H9 (cell line): Measurements from ENCODE around the gene SH3GL3. TPM values are rescaled to one million over a fixed set of nuclear protein-coding genes. Genes with fewer than 3 reads are reported as not detected.

Experiments used
- DNase-seq: peaks from one replicate; pipeline ENCODE4 v3.0.0-alpha.2; 2017
- H2AFZ ChIP-seq: one replicate; pipeline ENCODE4 v1.6.1; 2013; ENCODE audit warnings: mild to moderate bottlenecking, low read length, control low read depth, moderate library complexity
- H2AK5ac ChIP-seq: 2 replicates; pipeline ENCODE4 v1.6.1; 2013; ENCODE audit warnings: low read length, control low read depth, mixed read lengths; ENCODE audit not compliant: insufficient read length
- H2BK120ac ChIP-seq: one replicate; pipeline ENCODE4 v1.6.1; 2013; ENCODE audit warnings: low read depth, mild to moderate bottlenecking, low read length, control low read depth, inconsistent platforms; ENCODE audit not compliant: poor library complexity, severe bottlenecking
- H2BK12ac ChIP-seq: 2 replicates; pipeline ENCODE4 v1.6.1; 2013; ENCODE audit warnings: low read length, control low read depth, mixed read lengths, low read depth; ENCODE audit not compliant: insufficient read length
- H2BK15ac ChIP-seq: 2 replicates; pipeline ENCODE4 v1.6.1; 2013; ENCODE audit warnings: low read depth, low read length, control low read depth
- H2BK20ac ChIP-seq: one replicate; pipeline ENCODE4 v1.6.1; 2013; ENCODE audit warnings: low read depth, mild to moderate bottlenecking, low read length, control low read depth, inconsistent platforms; ENCODE audit not compliant: poor library complexity, severe bottlenecking
- H2BK5ac ChIP-seq: 2 replicates; pipeline ENCODE4 v1.6.1; 2013; ENCODE audit warnings: low read length, control low read depth, mixed read lengths; ENCODE audit not compliant: insufficient read length
- H3K14ac ChIP-seq: 2 replicates; pipeline ENCODE4 v1.6.1; 2013; ENCODE audit warnings: low read length, control low read depth; ENCODE audit not compliant: insufficient read depth
- H3K18ac ChIP-seq: 2 replicates; pipeline ENCODE4 v1.6.1; 2013; ENCODE audit warnings: low read depth, mild to moderate bottlenecking, mixed read lengths, low read length, control low read depth; ENCODE audit not compliant: insufficient read length
- H3K23ac ChIP-seq: 2 replicates; pipeline ENCODE4 v1.6.1; 2013; ENCODE audit warnings: low read length, control low read depth, mixed read lengths, low read depth; ENCODE audit not compliant: insufficient read length
- H3K23me2 ChIP-seq: 2 replicates; pipeline ENCODE4 v1.6.1; 2013; ENCODE audit warnings: low read depth, mild to moderate bottlenecking, mixed read lengths, low read length, control low read depth; ENCODE audit not compliant: insufficient read length, poor library complexity, severe bottlenecking
- H3K27ac ChIP-seq: 2 replicates; pipeline ENCODE4 v1.5.1; 2013; ENCODE audit warnings: low read length, control low read depth, mixed read lengths, low read depth; ENCODE audit not compliant: insufficient read length
- H3K27me3 ChIP-seq: 2 replicates; pipeline ENCODE4 v1.6.1; 2013; ENCODE audit warnings: low read length, control low read depth, inconsistent platforms; ENCODE audit not compliant: insufficient read depth
- H3K4ac ChIP-seq: 2 replicates; pipeline ENCODE4 v1.6.1; 2013; ENCODE audit warnings: low read depth, mild to moderate bottlenecking, control low read depth, inconsistent platforms, low read length, moderate library complexity
- H3K4me1 ChIP-seq: 2 replicates; pipeline ENCODE4 v1.6.1; 2013; ENCODE audit warnings: low read length, control low read depth, inconsistent platforms; ENCODE audit not compliant: insufficient read depth
- H3K4me2 ChIP-seq: 2 replicates; pipeline ENCODE4 v1.6.1; 2013; ENCODE audit warnings: low read length, control low read depth, mixed read lengths; ENCODE audit not compliant: insufficient read length, insufficient read depth
- H3K56ac ChIP-seq: 2 replicates; pipeline ENCODE4 v1.6.1; 2013; ENCODE audit warnings: low read depth, mild to moderate bottlenecking, mixed read lengths, low read length, control low read depth; ENCODE audit not compliant: insufficient read length
- H3K79me1 ChIP-seq: 2 replicates; pipeline ENCODE4 v1.6.1; 2013; ENCODE audit warnings: low read depth, mild to moderate bottlenecking, moderate library complexity, low read length, control low read depth, inconsistent platforms; ENCODE audit not compliant: insufficient read depth, poor library complexity, severe bottlenecking
- H3K79me2 ChIP-seq: 2 replicates; pipeline ENCODE4 v1.6.1; 2013; ENCODE audit warnings: low read length, control low read depth, inconsistent platforms; ENCODE audit not compliant: insufficient read depth
- H3K9ac ChIP-seq: 2 replicates; pipeline ENCODE4 v1.6.1; 2013; ENCODE audit warnings: low read length, control low read depth, mixed read lengths; ENCODE audit not compliant: insufficient read length; ENCODE audit errors: extremely low read depth
- H3K9me3 ChIP-seq: one replicate; pipeline ENCODE4 v1.6.1; 2013; ENCODE audit warnings: low read depth, low read length, inconsistent platforms; ENCODE audit not compliant: control insufficient read depth
- H3T11ph ChIP-seq: one replicate; pipeline ENCODE4 v1.6.1; 2013; ENCODE audit warnings: mild to moderate bottlenecking, low read length, control low read depth, inconsistent platforms
- H4K20me1 ChIP-seq: one replicate; pipeline ENCODE4 v1.6.1; 2013; ENCODE audit not compliant: control insufficient read depth, insufficient read length, insufficient read depth
- H4K5ac ChIP-seq: 2 replicates; pipeline ENCODE4 v1.6.1; 2013; ENCODE audit warnings: low read depth, mild to moderate bottlenecking, mixed read lengths, low read length, control low read depth; ENCODE audit not compliant: insufficient read length
- H4K8ac ChIP-seq: replicated peaks from 2 replicates; pipeline ENCODE4 v1.6.1; 2013; ENCODE audit warnings: low read length, control low read depth, mixed read lengths, low read depth; ENCODE audit not compliant: insufficient read length
- H4K91ac ChIP-seq: 2 replicates; pipeline ENCODE4 v1.6.1; 2013; ENCODE audit warnings: low read depth, mild to moderate bottlenecking, moderate library complexity, mixed read lengths, low read length, control low read depth; ENCODE audit not compliant: insufficient read length
- H3K27ac Mint-ChIP-seq, 3 experiments: 2 replicates in 2 of 3; 3 replicates in 1 of 3; pipeline ENCODE4 v1.8.0; 2020 to 2021; ENCODE audit warnings: mixed read lengths in 3 of 3, mild to moderate bottlenecking in 1 of 3, moderate library complexity in 1 of 3
- H3K27me3 Mint-ChIP-seq: 2 replicates; pipeline ENCODE4 v1.8.0; 2021; ENCODE audit warnings: low read depth, mild to moderate bottlenecking, moderate library complexity, mixed read lengths
- H3K36me3 Mint-ChIP-seq, 3 experiments: 2 replicates in 2 of 3; 3 replicates in 1 of 3; pipeline ENCODE4 v1.8.0; 2020 to 2021; ENCODE audit warnings: low read depth in 3 of 3, mixed read lengths in 3 of 3; ENCODE audit not compliant: insufficient read depth in 1 of 3
- H3K4me1 Mint-ChIP-seq, 2 experiments: 2 replicates each; pipeline ENCODE4 v1.8.0; 2020; ENCODE audit warnings: mixed read lengths in 2 of 2
- H3K4me3 Mint-ChIP-seq, 2 experiments: 2 replicates in 1 of 2; 3 replicates in 1 of 2; pipeline ENCODE4 v1.8.0; 2020 to 2021; ENCODE audit warnings: mild to moderate bottlenecking in 2 of 2, mixed read lengths in 2 of 2, moderate library complexity in 1 of 2
- H3K9me3 Mint-ChIP-seq, 2 experiments: 2 replicates in 1 of 2; 3 replicates in 1 of 2; pipeline ENCODE4 v1.8.0; 2020; ENCODE audit warnings: mild to moderate bottlenecking in 2 of 2, mixed read lengths in 2 of 2, moderate library complexity in 1 of 2
- CTCF ChIP-seq: fragments of 200-600 bp; sonication (generic); conservative IDR thresholded peaks from 3 replicates; pipeline ENCODE4 v1.8.0; 2021; ENCODE audit warnings: antibody characterized with exemption, mild to moderate bottlenecking
- total RNA-seq: library from RNA; stranded (reverse); gene quantifications from 2 replicates; pipeline ENCODE4 v1.2.1, GENCODE V29; 2021

Gene SH3GL3
- total RNA-seq, 1 experiment from 2014 or later = 11.2 TPM

GRCh38 chr15:83444936-83445335 is 2.2 kb upstream of the SH3GL3 start:
- Histone ChIP-seq H3K23me2 (peaks cover 9% of the 10 kb centered on the region), H3K23ac (no peak overlapping the region), H3K18ac (no peak overlapping the region), H3K27ac (no peak overlapping the region), H3K4me2 (no peak overlapping the region), H4K20me1 (no peaks in the 10 kb centered on the region), H2BK15ac (no peak overlapping the region), H2AK5ac (no peak overlapping the region), H3K79me1 (no peaks in the 10 kb centered on the region), H3K9me3 (no peaks in the 10 kb centered on the region), H2BK20ac (no peak overlapping the region), H3K79me2 (no peaks in the 10 kb centered on the region), H2AFZ (no peak overlapping the region), H3K4me1 (no peaks in the 10 kb centered on the region), H2BK5ac (no peak overlapping the region), H3T11ph (no peak overlapping the region), H2BK12ac (no peak overlapping the region), H4K8ac (no peak overlapping the region), H3K56ac (no peak overlapping the region), H3K4ac (no peak overlapping the region), H4K91ac (no peak overlapping the region), H3K14ac (no peak overlapping the region), H3K27me3 (no peaks in the 10 kb centered on the region; the same call in 1 of the 2 replicates), H4K5ac (no peak overlapping the region), H3K9ac (no peak overlapping the region), H2BK120ac (no peak overlapping the region)
- Mint-ChIP-seq H3K4me1 (peaks cover 13 to 22% of the 10 kb centered on the region in 2 experiments), H3K9me3 (no peaks in the 10 kb centered on the region; a peak in 1 of 5 replicates), H3K27ac (no peak overlapping the region), H3K27me3 (peaks cover 33% of the 10 kb centered on the region), H3K4me3 (no peak overlapping the region), H3K36me3 (no peaks in the 10 kb centered on the region; a peak in 1 of 7 replicates)
- no peak for DNase-seq
- no peak for TF ChIP-seq CTCF
